NCI-H187 (cell line): ENCODE measurements around the gene SLC47A1.
"Not testable (repeated sequence)": the region's sequence is repeated elsewhere in the genome, so short reads cannot be mapped to it uniquely, and the experiment has no call there.

ENCODE experiments used
- DNase-seq, 2 experiments: peaks; one replicate each; lab custom pipeline; 2025; lab: John Stamatoyannopoulos, UW

Gene SLC47A1

GRCh38 chr17:19551591-19552148, 18.0 kb downstream of the SLC47A1 start:
- no peak for DNase-seq

- DNase-seq, result no peak
Measured at GRCh38 chr17:19553036-19553435, 19.4 kb downstream of the SLC47A1 start.

- no peak for DNase-seq
Measured at GRCh38 chr17:19554393-19554792, 20.7 kb downstream of the SLC47A1 start.

- DNase-seq, result no peak
Measured at GRCh38 chr17:19555746-19556145, 22.1 kb downstream of the SLC47A1 start.

GRCh38 chr17:19558946-19559345, 25.3 kb downstream of the SLC47A1 start:
- no peak for DNase-seq

GRCh38 chr17:19561697-19562318, 28.2 kb downstream of the SLC47A1 start:
- DNase-seq, result no peak

- no peak for DNase-seq
Measured at GRCh38 chr17:19565817-19566575, 32.3 kb downstream of the SLC47A1 start.

- no peak for DNase-seq
Measured at GRCh38 chr17:19567216-19568015, 33.8 kb downstream of the SLC47A1 start.

- DNase-seq, result no peak
Measured at GRCh38 chr17:19568016-19568350, 34.3 kb downstream of the SLC47A1 start.

- no peak for DNase-seq
Measured at GRCh38 chr17:19569785-19570543, 36.3 kb downstream of the SLC47A1 start.

GRCh38 chr17:19570544-19571062, 36.9 kb downstream of the SLC47A1 start:
- DNase-seq, result no peak

- no peak for DNase-seq
Measured at GRCh38 chr17:19573075-19573474, 39.4 kb downstream of the SLC47A1 start.

GRCh38 chr17:19574956-19575355, 41.3 kb downstream of the SLC47A1 start:
- no peak for DNase-seq

- no peak for DNase-seq
Measured at GRCh38 chr17:19578545-19578944, 44.9 kb downstream of the SLC47A1 start.

GRCh38 chr17:19579192-19579761, 45.6 kb downstream of the SLC47A1 start:
- no peak for DNase-seq

GRCh38 chr17:19579867-19580565, 46.4 kb downstream of the SLC47A1 start:
- DNase-seq, result no peak

- DNase-seq, result not testable (repeated sequence)
Measured at GRCh38 chr17:19580566-19580920, 46.9 kb downstream of the SLC47A1 start.

- not testable (repeated sequence) for DNase-seq
Measured at GRCh38 chr17:19582152-19582551, 48.5 kb downstream of the SLC47A1 start.

- no peak for DNase-seq
Measured at GRCh38 chr17:19583871-19584270, 50.2 kb downstream of the SLC47A1 start.

GRCh38 chr17:19590451-19590850, 56.8 kb downstream of the SLC47A1 start:
- no peak for DNase-seq
